HG03196 (cell line): ENCODE measurements around the gene CMKLR1.

Experiments used
- ATAC-seq: cut with Tn5 transposase; IDR thresholded peaks from one replicate; pipeline ENCODE4 v1.9.1; 2021; ENCODE audit not compliant: unreplicated experiment

The CMKLR1 gene

GRCh38 chr12:108269224-108269623 lies 69.9 kb downstream of the CMKLR1 start:
- no peak for ATAC-seq

- ATAC-seq: no peak
Measured at GRCh38 chr12:108268397-108268796, 70.7 kb downstream of the CMKLR1 start.

DNA sequence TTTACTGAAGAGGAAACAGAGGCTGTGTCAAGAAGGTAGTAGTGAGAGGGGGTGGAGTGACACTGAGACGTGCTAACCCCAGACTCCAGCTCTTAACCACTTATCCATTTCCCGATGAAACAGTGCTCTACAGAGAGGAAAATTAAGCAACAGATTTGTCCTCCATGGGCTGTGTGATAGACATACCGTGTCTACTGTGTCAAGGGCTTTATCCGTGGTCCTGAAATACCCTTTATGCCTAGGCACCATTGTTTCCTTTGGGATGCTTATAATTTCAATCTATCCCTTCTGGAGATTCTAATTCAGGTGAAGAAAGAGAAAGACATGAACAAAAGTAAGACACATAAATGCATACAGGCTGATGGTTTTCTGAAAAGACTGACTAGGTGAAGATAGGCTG lies 71.7 kb downstream of the CMKLR1 start:
- ATAC-seq: no peak

GRCh38 chr12:108266131-108266530 lies 73.0 kb downstream of the CMKLR1 start:
- ATAC-seq: no peak

GRCh38 chr12:108265505-108265904 lies 73.6 kb downstream of the CMKLR1 start:
- ATAC-seq: no peak

DNA sequence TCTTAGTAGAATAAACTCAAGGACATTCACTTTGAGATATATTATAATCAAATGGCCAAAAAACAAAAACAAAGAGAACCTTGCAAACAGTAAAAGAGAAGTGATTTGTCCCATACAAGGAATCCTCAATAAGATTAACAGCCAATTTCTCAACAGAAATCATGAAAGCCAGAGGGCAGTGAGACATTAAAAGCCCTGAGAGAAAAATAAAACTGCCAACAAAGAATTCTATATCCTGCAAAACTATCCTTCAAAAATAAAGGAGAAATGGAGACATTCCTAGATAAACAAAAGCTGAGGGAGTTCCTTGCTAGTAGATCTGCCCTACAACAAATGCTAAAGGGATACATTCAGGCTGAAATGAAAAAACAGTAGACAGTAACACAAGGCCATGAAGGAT lies 78.1 kb downstream of the CMKLR1 start:
- no peak for ATAC-seq

DNA sequence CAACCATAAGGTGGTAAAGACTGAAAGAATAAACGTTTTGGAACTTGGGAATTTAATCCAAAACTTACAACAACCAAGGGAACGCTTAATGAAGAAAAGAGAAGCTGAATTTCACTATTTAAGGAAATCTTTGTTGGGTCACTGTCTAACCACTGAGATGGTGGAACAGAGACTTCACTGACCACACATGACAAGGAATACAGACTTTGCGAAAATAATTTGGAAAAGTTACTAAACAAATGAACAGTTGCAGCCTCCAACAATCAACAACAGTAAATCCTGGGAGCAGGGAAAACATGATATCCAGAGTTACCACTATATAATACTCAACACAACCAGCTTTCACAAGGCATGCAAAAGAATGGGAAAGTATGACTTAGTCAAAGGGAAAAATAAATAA lies 79.1 kb downstream of the CMKLR1 start:
- no peak for ATAC-seq

- ATAC-seq: no peak
Measured at GRCh38 chr12:108257610-108258106, 81.5 kb downstream of the CMKLR1 start.

GRCh38 chr12:108257004-108257403 lies 82.1 kb downstream of the CMKLR1 start:
- ATAC-seq: no peak

DNA sequence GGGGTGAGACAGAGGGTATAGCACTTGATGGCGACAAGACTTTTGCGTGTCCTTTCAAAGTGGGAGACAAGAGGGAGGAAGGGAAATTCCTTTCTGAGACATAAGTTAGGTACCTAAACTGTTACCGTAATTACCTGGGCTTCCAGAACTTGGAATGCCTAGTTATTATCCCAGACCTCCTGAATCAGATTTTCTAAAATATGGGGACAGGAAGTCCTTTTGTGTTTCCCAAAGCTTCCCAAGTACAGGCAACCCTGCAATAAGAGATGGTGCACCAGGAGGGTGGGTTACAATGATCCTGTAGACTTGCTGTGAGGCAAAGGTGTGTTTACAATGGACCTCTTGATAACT lies 83.9 kb downstream of the CMKLR1 start:
- ATAC-seq: no peak

- ATAC-seq: no peak
Measured at GRCh38 chr12:108254517-108255251, 84.4 kb downstream of the CMKLR1 start.

- ATAC-seq: no peak
Measured at GRCh38 chr12:108254030-108254429, 85.1 kb downstream of the CMKLR1 start.

- no peak for ATAC-seq
Measured at GRCh38 chr12:108253540-108253939, 85.6 kb downstream of the CMKLR1 start.

DNA sequence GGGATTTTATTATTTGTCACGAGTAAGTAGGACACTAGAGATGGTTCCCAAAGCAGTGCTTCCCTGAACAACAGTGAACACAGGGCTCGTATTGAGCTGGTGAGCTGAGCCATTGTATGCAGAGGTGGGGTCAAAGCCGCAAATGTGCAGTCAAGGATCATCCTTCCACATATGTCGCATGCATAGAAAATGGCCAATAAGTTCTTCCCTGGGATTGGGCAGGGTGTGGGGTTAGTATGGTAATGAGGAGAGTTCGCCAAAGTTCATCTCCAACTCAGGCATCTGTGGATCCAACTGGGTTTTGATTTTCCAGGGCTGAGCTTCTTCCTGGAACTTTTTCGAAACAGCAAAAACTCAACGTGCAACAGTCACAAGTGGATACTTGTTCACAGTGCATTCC lies 86.6 kb downstream of the CMKLR1 start:
- no peak for ATAC-seq

GRCh38 chr12:108248011-108248410 lies 91.1 kb downstream of the CMKLR1 start:
- no peak for ATAC-seq

DNA sequence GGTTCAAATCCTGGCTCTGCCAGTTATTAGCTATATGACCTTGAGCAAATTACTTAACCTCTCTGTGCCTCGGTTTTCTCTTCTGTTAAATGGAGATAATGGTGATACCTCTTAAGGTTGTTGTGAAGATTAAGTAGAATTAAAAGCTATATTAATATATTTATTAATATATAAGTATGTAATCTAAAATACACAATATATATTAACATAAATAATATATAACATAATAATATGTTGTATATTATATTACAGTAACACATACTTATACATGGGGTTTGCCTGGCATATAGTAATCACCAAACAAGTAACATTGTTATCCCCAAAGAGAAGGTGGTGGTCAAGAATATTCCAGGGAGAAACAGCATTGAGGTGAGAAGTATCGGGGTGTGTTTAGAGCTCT lies 92.0 kb downstream of the CMKLR1 start:
- ATAC-seq: no peak

- no peak for ATAC-seq
Measured at GRCh38 chr12:108241986-108242703, 97.0 kb downstream of the CMKLR1 start.

- ATAC-seq: no peak
Measured at GRCh38 chr12:108240928-108241327, 98.2 kb downstream of the CMKLR1 start.

GRCh38 chr12:108240027-108240785 lies 98.9 kb downstream of the CMKLR1 start:
- ATAC-seq: no peak

GRCh38 chr12:108239378-108239777 lies 99.7 kb downstream of the CMKLR1 start:
- no peak for ATAC-seq

DNA sequence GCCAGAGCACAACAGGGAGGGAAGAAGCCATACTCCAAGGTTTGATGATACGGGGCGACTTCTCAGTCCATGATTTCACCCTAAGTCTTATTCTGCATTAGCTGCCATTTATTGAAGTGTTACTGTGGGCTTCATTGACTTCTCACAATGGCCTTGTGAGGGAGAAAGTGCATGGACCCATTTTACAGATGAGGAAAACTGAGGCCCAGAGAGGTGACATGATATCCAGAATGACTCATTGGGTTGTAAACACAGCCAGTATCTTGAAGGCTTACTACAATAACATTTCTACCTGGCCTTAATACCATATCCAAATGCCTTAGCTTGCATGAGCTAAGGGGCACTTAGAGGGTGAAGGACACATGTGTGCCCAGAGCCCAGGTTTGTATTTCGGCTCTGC lies 100.6 kb downstream of the CMKLR1 start:
- ATAC-seq: no peak
